ENCODE data around the gene HMGCS2. TPM values are rescaled to one million over a fixed set of nuclear protein-coding genes. Genes with fewer than 3 reads are reported as not detected.

Gene HMGCS2
- polyA plus RNA-seq, 3 donors, result 0.11 to 4.7 (median 0.67) TPM

GRCh38 chr1:119739150-119739549 is 29.6 kb downstream of the HMGCS2 start:
- H3K27ac ChIP-seq (ENCODE audit: low read depth, low read length), result no peak overlapping the region
- 69 to 79% (median 77%) methylated on average over 6 of the region's 6 CpGs for WGBS, 3 donors

- no peak overlapping the region for H3K27ac ChIP-seq (ENCODE audit: low read depth, low read length)
- 71 to 79% (median 72%) methylated on average over 7 of the region's 7 CpGs for WGBS, 3 donors
These were observed 30.5 kb downstream of the HMGCS2 start for GRCh38 chr1:119738100-119738720.

- WGBS, 3 donors, result 11 to 54% (median 49%) methylated on average over 16 of the region's 16 CpGs
- no peak overlapping the region for H3K27ac ChIP-seq (ENCODE audit: low read depth, low read length)
These were observed 31.5 kb downstream of the HMGCS2 start for GRCh38 chr1:119737040-119737682.

- 94 to 96% (median 95%) methylated on average over 2 of the region's 2 CpGs for WGBS, 3 donors
- H3K27ac ChIP-seq (ENCODE audit: low read depth, low read length), result no peak overlapping the region
These were observed 32.1 kb downstream of the HMGCS2 start for GRCh38 chr1:119736649-119737039.

GRCh38 chr1:119735217-119735616 is 33.5 kb downstream of the HMGCS2 start:
- WGBS, 3 donors, result 56 to 88% (median 88%) methylated on average over 14 of the region's 14 CpGs
- no peak overlapping the region for H3K27ac ChIP-seq (ENCODE audit: low read depth, low read length)

- WGBS, 3 donors, result 89 to 95% (median 90%) methylated on average over 3 of the region's 3 CpGs
- H3K27ac ChIP-seq (ENCODE audit: low read depth, low read length), result no peak overlapping the region
These were observed 35.0 kb downstream of the HMGCS2 start for GRCh38 chr1:119733754-119734153.

- 75 to 81% (median 79%) methylated on average over 11 of the region's 11 CpGs for WGBS, 3 donors
These were observed 36.1 kb downstream of the HMGCS2 start for GRCh38 chr1:119732465-119733168.

GRCh38 chr1:119731741-119732430 is 36.8 kb downstream of the HMGCS2 start:
- WGBS, 3 donors, result 79 to 94% (median 89%) methylated on average over 6 of the region's 6 CpGs
- H3K27ac ChIP-seq (ENCODE audit: low read depth, low read length), result no peak overlapping the region

More at GRCh38 chr1:119732465-119733168, 36.1 kb downstream of the HMGCS2 start:
- no peak overlapping the region for H3K27ac ChIP-seq (ENCODE audit: low read depth, low read length)

- H3K27ac ChIP-seq (ENCODE audit: low read depth, low read length), result no peak overlapping the region
- WGBS, 3 donors, result 86 to 95% (median 95%) methylated on average over 5 of the region's 5 CpGs
These were observed 37.6 kb downstream of the HMGCS2 start for GRCh38 chr1:119731060-119731459.

- H3K27ac ChIP-seq (ENCODE audit: low read depth, low read length), result no peak overlapping the region
These were observed 39.7 kb downstream of the HMGCS2 start for GRCh38 chr1:119729044-119729443.

- WGBS, 3 donors, result 35 to 45% (median 35%) methylated on average over 1 of the region's 1 CpG
- no peak overlapping the region for H3K27ac ChIP-seq (ENCODE audit: low read depth, low read length)
These were observed 40.7 kb downstream of the HMGCS2 start for GRCh38 chr1:119727991-119728390.

GRCh38 chr1:119725626-119726025 is 43.1 kb downstream of the HMGCS2 start:
- no peak overlapping the region for H3K27ac ChIP-seq (ENCODE audit: low read depth, low read length)
- 88 to 94% (median 91%) methylated on average over 5 of the region's 5 CpGs for WGBS, 3 donors

- WGBS, 3 donors, result 74 to 86% (median 80%) methylated on average over 8 of the region's 8 CpGs
- no peak overlapping the region for H3K27ac ChIP-seq (ENCODE audit: low read depth, low read length)
These were observed 44.0 kb downstream of the HMGCS2 start for GRCh38 chr1:119724611-119725218.

- no peak overlapping the region for H3K27ac ChIP-seq (ENCODE audit: low read depth, low read length)
- WGBS, 3 donors, result 63 to 81% (median 67%) methylated on average over 5 of the region's 5 CpGs
These were observed 46.8 kb downstream of the HMGCS2 start for GRCh38 chr1:119721896-119722295.

GRCh38 chr1:119720866-119721440 is 47.8 kb downstream of the HMGCS2 start:
- WGBS, 3 donors, result 72 to 97% (median 97%) methylated on average over 11 of the region's 11 CpGs
- no peak overlapping the region for H3K27ac ChIP-seq (ENCODE audit: low read depth, low read length)

- no peak overlapping the region for H3K27ac ChIP-seq (ENCODE audit: low read depth, low read length)
- WGBS, 3 donors, result 35 to 97% (median 90%) methylated on average over 3 of the region's 3 CpGs
These were observed 49.7 kb downstream of the HMGCS2 start for GRCh38 chr1:119718972-119719371.

- no peak overlapping the region for H3K27ac ChIP-seq (ENCODE audit: low read depth, low read length)
These were observed 50.3 kb downstream of the HMGCS2 start for GRCh38 chr1:119718409-119718808.

GRCh38 chr1:119715542-119715941 is 53.2 kb downstream of the HMGCS2 start:
- no peak overlapping the region for H3K27ac ChIP-seq (ENCODE audit: low read depth, low read length)
- whole genome bisulfite sequencing, 3 donors, result 15 to 31% (median 25%) methylated on average over 5 of the region's 5 CpGs
